DMS114 treated with DMSO at 0.1 percent for 48 hours (cell line): ENCODE measurements around the gene OR10C1.
"Not testable (repeated sequence)": the region's sequence is repeated elsewhere in the genome, so short reads cannot be mapped to it uniquely, and the experiment has no call there.

Experiments
- DNase-seq: peaks from one replicate; lab custom pipeline; 2025; ENCODE audit not compliant: unreplicated experiment; lab: John Stamatoyannopoulos, UW

OR10C1 gene, protein sequence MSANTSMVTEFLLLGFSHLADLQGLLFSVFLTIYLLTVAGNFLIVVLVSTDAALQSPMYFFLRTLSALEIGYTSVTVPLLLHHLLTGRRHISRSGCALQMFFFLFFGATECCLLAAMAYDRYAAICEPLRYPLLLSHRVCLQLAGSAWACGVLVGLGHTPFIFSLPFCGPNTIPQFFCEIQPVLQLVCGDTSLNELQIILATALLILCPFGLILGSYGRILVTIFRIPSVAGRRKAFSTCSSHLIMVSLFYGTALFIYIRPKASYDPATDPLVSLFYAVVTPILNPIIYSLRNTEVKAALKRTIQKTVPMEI

DNA sequence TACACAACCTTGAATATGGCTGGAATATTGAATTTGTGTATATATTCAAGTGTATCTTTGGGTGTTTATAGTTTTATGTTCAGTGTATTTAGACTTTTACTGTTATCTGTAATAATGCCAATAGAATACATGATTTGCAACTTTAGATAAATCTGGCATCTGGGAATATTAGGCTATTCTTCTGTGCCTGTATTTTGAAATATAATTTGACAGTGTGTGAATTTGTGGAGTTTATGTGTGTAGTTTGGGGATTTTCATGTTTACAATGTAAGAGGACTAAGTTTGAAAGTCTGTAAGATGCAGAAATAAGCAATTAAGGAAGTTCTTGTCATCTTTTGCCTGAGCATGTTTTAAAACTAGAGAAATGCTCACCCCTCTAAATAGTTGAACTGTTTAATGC, at the start of gene OR10C1:
OR10C1 (plus strand) TSS at position 301 of the 400 bp plus-strand sequence. CDS start 710 bp downstream, outside the sequence.
- no peak for DNase-seq

DNA sequence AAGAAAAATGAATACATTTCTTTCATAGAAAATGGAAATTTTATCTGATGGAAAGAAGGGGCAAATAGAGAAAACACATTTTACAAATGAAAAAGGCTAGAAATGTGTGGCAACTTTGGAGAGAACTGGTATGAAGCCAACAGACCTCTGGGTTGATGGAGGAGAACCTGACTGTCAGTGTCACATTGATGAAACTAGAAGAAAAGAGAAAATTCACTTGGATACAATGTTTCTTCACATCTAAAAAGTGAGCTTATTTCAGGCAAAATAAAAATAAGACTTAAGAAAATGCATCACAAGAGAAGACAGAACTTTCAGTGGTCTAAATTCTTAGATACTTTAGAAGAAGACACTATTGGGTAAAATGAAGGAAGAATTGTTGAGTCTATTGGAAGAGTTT, 43.8 kb upstream of the OR10C1 start, which contains the start of gene OR12D2:
OR12D2 (plus strand) TSS at position 301 of the 400 bp plus-strand sequence. CDS start 1,069 bp downstream, outside the sequence.
- no peak for DNase-seq

DNA sequence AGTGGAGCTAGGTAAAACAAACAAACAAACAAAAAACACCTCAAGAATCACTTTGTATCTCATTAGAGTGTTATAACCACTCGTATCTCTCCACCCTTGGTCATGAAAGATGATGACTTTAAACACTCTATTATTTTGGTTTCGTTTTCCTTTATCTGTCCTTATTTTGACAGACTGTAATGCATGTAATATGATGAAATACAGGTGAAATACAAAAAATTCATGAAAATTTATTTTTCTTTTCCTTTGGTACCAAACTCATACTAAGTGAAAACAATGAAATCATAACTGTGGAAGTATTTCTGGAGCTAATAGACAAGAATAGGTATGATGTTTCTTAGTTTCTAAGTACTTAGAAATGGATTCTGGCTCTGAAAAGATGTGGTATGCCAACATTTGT, 39.6 kb upstream of the OR10C1 start:
- no peak for DNase-seq

DNA sequence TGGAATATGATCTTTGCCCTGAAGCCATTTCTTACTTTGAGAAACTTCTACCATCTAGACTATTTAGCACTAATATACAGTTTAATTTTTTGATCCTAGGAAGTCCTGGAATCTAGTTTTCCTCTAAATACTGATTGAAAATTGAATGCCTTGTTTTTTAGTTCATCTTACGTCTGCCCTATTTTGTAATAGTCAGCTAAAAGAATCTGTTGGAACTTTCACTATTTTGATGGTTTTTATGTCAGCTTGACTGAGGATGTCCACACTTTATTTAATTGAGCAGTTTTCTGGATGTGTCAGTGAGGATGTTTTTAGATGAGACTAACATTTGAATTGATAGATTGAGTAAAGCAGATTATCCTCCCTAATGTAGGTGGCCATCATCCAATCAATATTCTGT, 35.3 kb upstream of the OR10C1 start:
- DNase-seq = no peak

DNA sequence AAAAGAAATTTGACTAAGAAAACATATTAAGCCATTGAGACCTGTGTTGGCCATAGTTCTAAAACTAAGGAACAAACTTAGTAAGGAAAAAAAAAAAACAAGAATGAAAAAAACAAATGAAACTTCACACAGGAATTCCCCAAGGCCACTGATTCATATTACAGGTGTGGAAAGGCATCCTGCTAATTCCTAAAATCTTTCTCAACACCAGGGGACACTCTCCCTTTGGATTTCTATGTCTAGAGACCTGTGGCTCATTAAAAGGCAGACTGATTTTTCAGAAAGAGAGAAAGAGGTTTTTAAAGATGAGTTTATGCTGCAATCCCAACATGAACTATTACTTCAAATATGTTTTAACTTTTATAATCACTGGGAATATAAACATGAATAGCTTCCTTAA, 24.5 kb upstream of the OR10C1 start, which contains the start of gene OR12D1:
OR12D1 (plus strand) TSS at position 341 of the 400 bp plus-strand sequence.
- no peak for DNase-seq

DNA sequence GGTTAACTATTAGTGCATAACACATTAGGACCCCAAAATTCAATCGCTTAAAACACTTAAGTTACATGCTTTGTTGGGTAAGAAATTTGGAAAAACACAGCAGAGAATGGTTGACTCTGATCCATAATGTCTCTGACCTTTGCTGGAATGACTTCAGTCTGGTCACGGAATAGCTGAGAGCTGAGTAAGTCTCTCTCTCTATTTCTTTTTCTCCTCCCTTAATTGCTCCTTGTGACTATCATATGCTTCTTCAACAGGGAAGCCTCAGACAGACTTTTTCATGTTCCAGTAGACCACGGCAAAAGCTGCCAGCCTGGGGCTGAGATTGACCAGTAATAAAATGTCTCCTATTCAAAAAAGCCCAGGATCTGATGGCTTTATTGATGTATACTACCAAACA, 19.6 kb upstream of the OR10C1 start:
- DNase-seq = no peak

DNA sequence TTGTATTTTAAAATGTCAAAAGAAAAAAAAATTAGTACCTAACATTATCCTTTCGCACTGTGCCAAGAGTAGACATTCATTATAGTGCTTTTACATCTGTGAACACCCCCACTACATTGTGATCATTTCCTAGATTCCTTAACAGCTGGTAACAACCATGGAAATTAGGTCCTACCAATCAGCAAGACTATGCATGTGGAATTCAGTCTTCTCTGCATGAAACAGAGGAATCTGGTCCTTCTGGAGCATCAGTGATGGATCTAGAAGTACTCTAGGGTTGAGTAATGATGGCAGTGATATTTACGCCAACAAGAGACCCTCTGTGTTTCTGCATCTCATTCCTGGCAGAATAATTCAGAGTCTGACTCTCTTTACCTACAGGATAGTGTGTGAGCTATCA, 14.9 kb upstream of the OR10C1 start:
- DNase-seq = no peak

DNA sequence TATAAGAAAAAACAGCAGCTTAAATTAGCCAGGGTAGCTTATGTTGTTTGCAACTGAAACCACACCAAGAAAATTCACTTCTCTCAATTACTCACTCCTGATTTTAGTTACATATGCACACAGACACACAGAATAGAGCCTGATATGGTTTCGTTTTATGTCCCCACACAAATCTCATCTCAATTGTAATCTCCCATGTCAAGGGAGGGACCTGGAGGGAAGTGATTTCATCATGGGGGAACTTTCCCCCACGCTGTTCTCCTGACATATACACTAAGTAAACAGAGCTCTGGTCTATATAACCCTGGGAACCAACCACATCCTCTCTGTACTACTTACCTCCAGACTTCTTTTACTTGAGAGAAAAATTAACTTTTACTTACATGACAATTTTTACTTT, 14.5 kb upstream of the OR10C1 start:
- no peak for DNase-seq

DNA sequence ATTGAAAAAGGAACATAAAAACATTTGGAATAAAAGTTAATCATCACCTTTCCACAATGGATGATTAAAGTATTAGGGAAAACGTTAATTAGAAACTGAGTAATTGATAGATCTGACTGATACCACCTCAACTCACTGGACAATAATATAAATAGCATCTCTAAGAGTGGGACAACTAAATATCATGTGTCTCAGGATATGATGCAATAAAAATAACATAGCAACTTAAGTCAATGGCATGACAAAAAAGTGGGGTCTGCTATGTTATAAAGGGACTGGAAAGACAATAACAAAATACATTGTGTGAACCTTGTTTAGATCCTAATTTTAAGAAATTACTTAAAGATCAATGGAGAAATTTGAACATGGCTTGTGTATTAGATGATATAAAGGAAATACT, 14.0 kb upstream of the OR10C1 start:
- no peak for DNase-seq

DNA sequence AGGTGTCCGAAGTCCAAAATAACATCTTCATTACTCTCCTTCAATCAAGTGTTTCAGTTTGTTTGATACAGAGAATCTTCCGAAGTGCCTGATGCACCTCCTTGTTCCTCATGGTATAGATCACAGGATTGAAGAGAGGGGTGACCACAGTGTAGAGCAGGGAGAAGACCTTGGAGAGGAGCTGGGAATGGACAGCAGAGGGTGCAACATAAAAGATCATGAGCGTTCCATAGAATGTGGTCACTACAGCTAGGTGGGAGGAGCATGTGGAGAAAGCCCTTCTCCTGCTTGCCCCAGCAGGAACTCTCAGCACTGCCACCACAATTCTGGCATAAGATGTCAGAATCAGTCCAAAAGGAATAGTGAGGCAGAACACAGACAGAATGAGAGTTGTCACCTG, 12.5 kb upstream of the OR10C1 start:
- no peak for DNase-seq

DNA sequence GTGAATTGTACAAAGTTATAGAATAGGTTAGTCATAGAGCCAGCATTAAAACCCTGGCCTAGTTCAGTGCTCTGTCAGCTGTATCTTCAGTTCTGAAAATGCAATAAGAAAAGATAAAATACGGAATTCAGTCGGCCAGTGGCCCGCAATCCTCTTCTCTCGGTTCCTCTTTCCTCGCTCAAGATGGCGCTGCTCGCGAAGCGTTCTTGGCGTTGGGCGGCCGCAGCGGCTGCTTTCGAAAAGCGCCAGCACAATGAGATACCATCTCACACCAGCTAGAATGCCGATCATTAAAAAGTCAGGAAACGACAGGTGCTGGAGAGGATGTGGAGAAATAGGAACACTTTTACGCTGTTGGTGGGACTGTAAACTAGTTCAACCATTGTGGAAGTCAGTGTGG, 2.4 kb upstream of the OR10C1 start:
- not testable (repeated sequence) for DNase-seq

DNA sequence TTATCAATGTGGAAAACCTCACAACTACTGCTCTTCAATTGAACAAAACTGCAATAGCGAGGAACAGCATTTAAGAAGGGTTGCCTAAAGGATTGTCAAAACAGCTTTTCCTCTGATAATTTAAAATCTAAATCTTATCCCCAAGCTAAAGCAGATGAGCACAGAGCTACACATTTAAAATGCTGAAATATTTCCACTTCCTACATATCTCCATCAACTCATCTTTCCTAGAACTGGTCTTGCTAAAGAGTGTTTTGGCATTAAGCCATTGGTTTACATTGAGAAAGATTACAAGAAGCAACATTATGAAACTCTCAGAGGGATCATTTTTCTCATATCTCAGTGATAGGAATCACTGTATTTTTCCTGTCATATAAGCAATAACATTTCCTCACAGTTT, 3.6 kb downstream of the OR10C1 start:
- DNase-seq = no peak

DNA sequence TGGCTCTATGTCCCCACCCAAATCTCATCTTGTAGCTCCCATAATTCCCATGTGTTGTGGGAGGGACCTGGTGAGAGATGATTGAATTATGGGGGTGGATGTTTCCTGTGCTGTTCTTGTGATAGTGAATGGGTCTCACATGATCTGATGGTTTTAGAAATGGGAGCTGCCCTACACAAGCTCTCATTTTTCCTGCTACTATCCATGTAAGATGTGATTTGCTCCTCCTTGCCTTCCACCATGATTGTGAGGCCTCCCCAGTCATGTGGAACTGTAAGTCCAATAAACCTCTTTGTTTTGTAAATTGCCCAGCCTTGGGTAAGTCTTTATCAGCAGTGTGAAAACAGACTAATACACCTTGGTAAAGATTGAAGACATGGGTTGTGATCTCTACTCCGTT, 4.9 kb downstream of the OR10C1 start:
- not testable (repeated sequence) for DNase-seq

DNA sequence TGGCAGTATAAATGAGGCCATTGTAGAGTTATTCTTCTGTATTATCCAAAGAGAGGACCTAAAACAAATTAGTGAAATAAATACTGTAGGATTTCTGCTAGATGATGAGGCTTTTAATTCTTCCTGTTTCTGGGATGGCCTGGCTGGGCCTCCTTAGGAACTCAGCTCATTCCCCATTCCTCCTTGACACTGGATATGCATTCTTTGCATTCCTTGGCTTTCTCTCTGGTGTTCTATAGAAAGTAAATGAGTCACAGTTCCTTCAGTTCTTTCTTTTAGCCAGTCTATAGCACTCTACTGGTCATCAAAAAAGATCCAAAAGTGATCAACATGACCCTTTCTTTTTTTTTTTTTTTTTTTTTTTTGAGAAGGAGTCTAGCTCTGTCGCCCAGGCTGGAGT, 8.6 kb downstream of the OR10C1 start:
- DNase-seq = no peak

DNA sequence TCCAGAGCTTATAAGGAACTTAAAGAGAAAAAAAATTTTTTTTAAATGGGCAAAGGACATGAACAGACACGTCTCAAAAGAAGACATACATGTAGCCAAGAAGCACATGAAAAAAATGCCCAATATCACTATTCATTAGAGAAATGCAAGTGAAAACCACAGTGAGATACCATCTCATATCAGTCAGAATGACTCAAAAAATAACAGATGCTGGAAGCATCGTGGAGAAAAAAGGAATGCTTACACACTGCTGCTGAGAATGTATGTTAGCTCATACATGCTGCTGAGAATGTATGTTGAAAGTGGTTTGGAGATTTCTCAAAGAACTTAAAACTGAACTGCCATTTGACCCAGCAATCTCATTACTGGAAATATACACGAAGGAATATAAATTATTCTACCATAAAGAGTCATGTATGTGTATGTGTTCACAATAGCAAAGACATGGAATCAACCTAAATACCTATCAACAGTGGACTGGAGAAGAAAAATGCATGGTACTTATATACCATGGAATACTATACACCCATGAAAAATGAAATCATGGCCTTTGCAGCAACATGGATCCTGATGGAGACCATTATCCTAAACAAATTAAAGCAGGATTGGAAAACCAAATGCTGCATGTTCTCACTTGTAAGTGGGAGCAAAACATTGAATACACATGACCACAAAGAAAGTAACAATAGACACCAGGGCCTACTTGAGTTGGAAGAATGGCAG, 12.5 kb downstream of the OR10C1 start:
- DNase-seq = no peak

DNA sequence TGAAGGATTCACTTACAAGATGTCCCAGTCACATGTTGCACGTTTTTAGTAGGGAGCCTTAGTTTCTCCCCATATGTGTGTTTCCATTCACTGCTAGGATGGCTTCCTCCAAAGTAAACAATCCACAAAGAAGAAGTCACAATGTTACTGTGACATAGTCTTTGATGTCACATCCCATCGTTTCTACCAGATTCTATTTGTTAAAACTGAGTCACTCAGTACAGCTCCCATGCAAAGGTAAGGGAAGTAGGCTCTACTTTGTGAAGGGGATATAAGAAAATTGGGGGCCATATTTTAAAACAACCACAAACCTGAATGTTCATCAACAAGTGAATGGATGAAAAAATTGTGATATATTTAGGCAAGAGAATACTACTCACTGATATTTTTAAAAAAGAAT, 17.9 kb downstream of the OR10C1 start, which contains the start of the genes OR11A1 and OR2H1:
OR11A1 (minus strand) TSS at position 101 of the 400 bp plus-strand sequence. CDS start 29,430 bp downstream, outside the sequence.
OR2H1 (plus strand) TSS at position 185 of the 400 bp plus-strand sequence. CDS start 4,615 bp downstream, outside the sequence.
- DNase-seq = no peak

DNA sequence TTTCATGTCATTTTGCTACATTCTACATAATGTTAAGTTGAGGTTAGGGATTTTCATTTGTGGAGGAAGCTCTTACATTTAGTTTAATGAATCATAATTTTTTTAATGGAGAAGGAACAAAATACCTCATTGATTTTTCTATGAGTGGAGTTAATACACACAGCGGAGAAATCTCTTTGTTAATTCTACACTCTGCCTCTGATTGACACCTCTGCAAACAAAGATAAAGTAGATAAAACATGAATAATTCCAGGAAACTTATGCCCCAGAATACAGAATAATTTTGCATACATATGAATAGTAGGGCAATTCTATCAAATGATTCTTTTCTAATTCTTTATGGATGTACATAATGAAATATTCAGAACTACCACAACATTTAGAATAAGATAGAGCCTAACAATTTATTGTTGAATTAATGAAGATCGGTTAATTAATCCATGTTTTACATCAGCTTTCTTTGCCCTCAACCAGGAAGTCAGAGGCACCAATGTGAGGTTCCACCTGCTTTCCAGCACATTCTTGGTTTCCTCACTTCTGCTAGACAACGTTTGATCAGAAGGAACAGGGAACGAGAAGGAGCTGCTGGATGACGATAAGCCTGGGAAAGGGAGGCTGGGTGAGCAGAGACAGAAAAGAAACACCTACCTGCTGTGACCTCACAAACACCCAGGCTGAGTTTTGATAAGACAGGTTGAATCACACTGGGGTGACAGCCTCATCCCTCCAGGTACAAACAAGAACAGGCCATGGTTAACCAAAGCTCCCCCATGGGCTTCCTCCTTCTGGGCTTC, 22.1 kb downstream of the OR10C1 start:
- no peak for DNase-seq

DNA sequence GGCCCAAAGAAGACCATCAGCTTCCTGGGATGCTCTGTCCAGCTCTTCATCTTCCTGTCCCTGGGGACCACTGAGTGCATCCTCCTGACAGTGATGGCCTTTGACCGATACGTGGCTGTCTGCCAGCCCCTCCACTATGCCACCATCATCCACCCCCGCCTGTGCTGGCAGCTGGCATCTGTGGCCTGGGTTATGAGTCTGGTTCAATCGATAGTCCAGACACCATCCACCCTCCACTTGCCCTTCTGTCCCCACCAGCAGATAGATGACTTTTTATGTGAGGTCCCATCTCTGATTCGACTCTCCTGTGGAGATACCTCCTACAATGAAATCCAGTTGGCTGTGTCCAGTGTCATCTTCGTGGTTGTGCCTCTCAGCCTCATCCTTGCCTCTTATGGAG, 22.9 kb downstream of the OR10C1 start:
- no peak for DNase-seq

DNA sequence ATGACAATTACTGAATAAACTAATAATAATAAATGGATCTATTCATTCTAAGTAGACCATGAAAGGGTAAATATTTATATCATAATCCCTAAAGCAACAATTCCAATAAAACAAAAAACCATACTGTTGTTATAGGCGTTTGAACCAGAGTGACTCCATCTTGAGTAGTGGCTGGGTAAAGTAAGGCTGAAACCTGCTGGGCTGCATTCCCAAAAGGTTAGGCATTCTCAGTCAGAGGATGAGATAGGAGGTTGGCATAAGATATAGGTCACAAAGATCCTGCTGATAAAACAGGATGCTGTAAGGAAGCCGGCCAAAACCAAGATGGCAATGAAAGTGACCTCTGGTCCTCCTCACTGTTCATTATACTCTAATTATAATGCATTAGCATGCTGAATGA, 26.2 kb downstream of the OR10C1 start:
- DNase-seq = no peak

DNA sequence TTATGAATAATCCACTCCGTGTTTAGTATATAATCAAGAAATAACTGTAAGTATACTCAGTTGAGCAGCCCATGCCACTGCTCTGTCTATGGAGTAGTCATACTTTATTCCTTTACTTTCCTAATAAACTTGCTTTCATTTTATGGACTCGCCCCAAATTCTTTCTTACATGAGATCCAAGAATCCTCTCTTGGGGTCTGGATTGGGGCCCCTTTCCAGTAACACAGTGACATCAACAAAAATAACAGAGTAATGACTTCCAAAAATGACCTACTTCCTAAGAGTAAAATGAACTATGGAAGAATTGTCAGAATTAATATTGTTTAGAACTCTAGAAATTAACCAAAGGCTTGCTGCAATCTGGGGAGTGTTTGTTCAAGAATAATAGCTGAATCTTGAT, 26.7 kb downstream of the OR10C1 start:
- DNase-seq = no peak

DNA sequence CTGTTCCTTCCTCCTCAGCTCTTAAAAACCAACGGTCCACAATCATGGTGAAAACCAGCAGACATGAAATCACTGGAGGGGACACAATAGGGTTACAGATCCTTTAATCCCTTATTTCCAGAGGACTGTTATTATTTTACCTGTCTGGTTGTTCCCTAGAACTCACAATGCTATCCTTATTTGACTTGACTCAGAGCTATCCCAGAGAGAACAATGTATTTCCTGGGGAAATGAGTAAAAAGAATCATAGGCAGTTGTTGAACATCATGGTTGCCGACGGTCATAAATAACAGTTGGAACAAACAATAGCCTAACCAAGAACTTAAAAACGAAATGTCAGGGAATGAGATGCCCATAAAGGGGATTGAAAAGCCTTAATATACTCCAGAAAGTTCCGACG, 27.1 kb downstream of the OR10C1 start:
- DNase-seq = no peak
